ENCODE data around the gene MEGF6.
"Not testable (repeated sequence)": the region's sequence is repeated elsewhere in the genome, so short reads cannot be mapped to it uniquely, and the experiment has no call there.

The MEGF6 gene

DNA sequence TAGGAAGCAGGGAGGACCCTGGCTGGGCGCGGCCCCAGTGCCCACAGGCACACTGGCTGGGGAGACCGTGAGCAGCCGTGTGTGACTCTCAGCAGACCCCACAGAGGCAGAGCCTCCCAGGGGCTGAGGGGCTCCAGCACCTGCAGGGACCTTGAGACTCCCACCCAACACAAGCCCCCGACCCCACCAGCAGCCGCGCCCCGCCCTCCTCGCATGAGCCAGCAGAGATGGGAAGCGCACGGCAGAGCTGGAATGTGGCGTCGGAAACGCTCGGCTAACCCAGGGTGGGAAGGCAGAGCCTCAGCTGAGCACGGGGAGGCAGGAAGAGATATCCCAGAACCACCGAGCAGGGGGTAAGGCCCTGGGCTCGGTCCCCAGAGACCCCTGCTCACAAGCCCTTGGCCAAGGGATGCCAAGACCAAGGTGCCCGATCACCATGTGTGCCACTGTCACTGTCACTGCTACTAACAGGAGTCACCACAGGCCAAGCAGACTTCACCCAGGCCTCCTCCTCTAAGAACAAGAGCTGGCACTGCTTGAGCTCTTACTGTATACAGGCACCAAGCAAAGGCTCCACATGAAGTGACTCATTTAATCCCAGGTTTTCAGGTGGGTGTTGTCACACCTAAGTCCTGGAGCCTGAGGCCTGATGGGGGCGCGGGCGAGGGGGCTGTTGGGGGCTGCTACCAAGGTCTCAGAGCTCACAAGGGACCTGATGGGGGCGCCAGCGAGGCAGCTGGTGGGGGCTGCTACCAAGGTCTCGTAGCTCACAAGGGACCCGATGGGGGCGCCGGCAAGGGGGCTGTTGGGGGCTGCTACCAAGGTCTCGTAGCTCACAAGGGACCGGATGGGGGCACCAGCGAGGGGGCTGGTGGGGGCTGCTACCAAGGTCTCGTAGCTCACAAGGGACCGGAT is 20.1 kb downstream of the MEGF6 start:
- no peak for DNase-seq

- no peak for DNase-seq
These were observed 21.1 kb downstream of the MEGF6 start for GRCh38 chr1:3590139-3590763.

GRCh38 chr1:3588395-3588794 is 22.9 kb downstream of the MEGF6 start:
- DNase-seq: no peak

- DNase-seq: no peak
These were observed 24.1 kb downstream of the MEGF6 start for GRCh38 chr1:3586986-3587759.

DNA sequence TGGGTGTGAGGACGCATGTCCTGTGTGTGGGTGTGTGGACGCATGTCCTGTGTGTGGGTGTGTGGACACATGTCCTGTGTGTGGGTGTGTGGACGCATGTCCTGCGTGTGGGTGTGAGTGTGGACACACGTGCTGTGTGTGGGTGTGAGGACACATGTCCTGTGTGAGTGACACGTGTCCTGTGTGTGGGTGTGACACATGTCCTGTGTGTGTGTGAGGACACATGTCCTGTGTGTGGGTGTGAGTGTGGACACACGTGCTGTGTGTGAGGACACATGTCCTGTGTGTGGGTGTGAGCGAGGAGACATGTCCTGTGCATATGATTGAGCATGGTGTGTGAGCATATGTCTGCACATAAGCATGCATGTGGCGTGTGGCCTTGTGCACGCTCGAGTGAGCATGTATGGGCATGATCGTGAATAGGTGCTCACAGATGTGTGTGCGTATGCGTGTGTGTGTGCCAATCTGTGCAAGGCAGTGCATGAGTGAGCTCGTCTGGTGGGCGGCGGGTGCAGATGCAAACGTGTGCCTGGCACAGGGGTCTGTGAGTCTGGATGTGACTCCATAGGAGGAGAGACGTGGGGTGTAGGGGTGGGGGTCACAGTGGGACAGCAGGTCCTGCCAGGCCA is 25.3 kb downstream of the MEGF6 start:
- DNase-seq: no peak

DNA sequence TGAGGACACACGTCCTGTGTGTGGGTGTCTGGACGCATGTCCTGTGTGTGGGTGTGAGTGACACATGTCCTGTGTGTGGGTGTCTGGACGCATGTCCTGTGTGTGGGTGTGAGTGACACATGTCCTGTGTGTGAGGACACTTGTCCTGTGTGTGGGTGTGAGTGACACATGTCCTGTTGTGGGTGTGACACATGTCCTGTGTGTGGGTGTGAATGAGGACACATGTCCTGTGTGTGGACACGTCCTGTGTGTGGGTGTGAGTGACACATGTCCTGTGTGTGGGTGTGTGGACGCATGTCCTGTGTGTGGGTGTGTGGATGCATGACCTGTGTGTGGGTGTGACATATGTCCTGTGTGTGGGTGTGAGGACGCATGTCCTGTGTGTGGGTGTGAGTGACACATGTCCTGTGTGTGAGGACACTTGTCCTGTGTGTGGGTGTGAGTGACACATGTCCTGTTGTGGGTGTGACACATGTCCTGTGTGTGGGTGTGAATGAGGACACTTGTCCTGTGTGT is 25.9 kb downstream of the MEGF6 start:
- not testable (repeated sequence) for DNase-seq

DNA sequence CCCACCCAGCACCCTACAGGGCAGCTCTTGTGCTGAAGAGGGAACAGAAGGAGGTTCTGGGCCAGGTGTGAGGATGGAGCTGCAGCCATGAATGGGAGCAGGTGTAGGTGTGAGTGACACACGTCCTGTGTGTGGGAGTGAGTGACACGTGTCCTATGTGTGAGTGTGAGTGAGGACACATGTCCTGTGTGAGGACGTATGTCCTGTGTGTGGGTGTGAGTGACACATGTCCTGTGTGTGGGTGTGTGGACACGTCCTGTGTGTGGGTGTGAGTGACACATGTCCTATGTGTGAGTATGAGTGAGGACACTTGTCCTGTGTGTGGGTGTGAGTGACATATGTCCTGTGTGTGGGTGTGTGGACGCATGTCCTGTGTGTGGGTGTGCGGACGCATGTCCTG is 26.4 kb downstream of the MEGF6 start:
- DNase-seq: no peak

GRCh38 chr1:3583751-3584150 is 27.6 kb downstream of the MEGF6 start:
- not testable (repeated sequence) for DNase-seq

GRCh38 chr1:3581296-3582036 is 29.8 kb downstream of the MEGF6 start:
- no peak for DNase-seq

- DNase-seq: no peak
These were observed 31.1 kb downstream of the MEGF6 start for GRCh38 chr1:3580231-3580630.

DNA sequence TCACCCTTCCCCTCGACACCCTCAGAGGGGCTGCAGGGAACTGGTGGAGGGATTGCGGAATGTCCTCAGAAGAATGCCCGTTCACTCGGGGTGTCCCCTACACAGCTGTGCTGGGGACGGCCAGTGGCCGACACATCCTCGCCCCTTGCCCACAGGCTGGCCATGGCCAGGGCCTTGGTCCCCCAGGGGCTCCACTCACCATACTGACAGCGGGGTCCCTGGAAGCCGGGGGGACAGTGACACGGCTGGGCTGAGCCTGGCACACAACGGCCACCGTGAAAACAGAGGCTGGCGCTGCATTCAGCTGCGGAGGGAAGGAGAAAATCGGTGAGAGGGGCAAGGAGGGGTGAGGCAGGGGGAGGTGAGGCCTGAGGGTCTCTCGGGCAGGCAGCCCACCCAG is 31.7 kb downstream of the MEGF6 start:
- no peak for DNase-seq

GRCh38 chr1:3578906-3579305 is 32.4 kb downstream of the MEGF6 start:
- DNase-seq: no peak

GRCh38 chr1:3578433-3578805 is 32.9 kb downstream of the MEGF6 start:
- no peak for DNase-seq

- DNase-seq: no peak
These were observed 33.4 kb downstream of the MEGF6 start for GRCh38 chr1:3577711-3578432.

GRCh38 chr1:3577300-3577699 is 34.0 kb downstream of the MEGF6 start:
- DNase-seq: no peak

GRCh38 chr1:3575993-3576392 is 35.3 kb downstream of the MEGF6 start:
- no peak for DNase-seq

DNA sequence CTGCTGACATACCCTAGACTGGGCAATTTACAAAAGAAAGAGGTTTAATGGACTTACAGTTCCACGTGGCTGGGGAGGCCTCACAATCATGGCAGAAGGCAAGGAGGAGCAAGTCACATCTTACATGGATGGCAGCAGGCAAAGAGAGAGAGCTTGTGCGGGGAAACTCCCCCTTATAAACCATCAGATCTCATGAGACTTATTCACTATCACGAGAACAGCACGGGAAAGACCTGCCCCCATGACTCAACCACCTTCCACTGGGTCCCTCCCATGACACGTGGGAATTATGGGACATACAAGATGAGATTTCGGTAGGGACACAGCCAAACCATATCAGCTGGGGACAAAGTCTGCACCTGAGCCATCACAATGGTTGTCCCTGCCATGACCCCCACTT is 35.8 kb downstream of the MEGF6 start:
- not testable (repeated sequence) for DNase-seq

DNA sequence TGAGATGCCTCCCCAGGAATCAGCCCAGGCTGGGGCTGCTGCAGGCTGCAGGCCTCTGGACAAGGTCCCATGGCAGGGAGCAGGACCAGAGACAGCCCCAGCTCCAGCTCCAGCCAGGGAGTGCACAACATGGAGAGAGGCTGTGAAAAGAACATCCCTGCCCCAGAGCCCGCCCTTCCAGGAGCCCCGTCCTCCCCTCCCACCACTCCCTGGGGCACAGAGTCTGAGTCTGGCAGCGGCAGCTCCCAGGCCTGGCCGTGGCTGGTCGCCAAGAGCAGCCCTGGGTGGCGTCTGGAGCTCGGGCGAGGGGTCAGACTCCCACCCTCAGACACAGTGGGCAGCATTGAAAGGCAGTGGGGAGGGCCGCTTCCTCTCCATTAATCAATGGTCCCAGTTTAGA is 37.8 kb downstream of the MEGF6 start:
- no peak for DNase-seq

DNA sequence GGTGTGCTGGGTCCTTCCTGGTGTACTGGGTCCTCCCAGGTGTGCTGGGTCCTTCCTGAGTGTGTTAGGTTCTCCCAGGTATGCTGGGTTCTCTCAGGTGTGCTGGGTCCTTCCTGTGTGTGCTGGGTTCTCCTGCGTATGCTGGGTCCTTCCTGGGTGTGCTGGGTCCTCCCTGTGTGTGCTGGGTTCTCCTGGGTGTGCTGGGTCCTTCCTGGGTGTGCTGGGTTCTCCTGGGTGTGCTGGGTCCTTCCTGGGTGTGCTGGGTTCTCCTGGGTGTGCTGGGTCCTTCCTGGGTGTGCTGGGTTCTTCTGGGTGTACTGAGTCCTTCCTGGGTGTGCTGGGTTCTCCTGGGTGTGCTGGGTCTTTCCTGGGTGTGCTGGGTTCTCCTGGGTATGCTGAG is 38.7 kb downstream of the MEGF6 start:
- DNase-seq: not testable (repeated sequence)

GRCh38 chr1:3571263-3571662 is 40.0 kb downstream of the MEGF6 start:
- DNase-seq: no peak

Data from stimulated activated CD8-positive, alpha-beta memory T cell treated with anti-CD3 and anti-CD28 coated beads, Interleukin-4, amount 100 ng/mL, for 48 hours (primary cell).